NCI-H345 treated with DMSO at 0.1 percent for 48 hours (cell line): Measurements from ENCODE around the gene HS3ST2.
"Not testable (repeated sequence)": the region's sequence is repeated elsewhere in the genome, so short reads cannot be mapped to it uniquely, and the experiment has no call there.

ENCODE experiments used
- DNase-seq: peaks from one replicate; lab custom pipeline; 2025; ENCODE audit not compliant: unreplicated experiment; lab: John Stamatoyannopoulos, UW

Gene HS3ST2

GRCh38 chr16:22929461-22929860 is 115.5 kb downstream of the HS3ST2 start:
- no peak for DNase-seq

- DNase-seq, result no peak
These were observed 118.2 kb downstream of the HS3ST2 start for GRCh38 chr16:22932032-22932771.

GRCh38 chr16:22933173-22933572 is 119.2 kb downstream of the HS3ST2 start:
- no peak for DNase-seq

GRCh38 chr16:22934786-22935185 is 120.8 kb downstream of the HS3ST2 start:
- DNase-seq, result no peak

- DNase-seq, result no peak
These were observed 123.2 kb downstream of the HS3ST2 start for GRCh38 chr16:22937169-22937568.

GRCh38 chr16:22938647-22939046 is 124.7 kb downstream of the HS3ST2 start:
- DNase-seq, result no peak

- not testable (repeated sequence) for DNase-seq
These were observed 125.9 kb downstream of the HS3ST2 start for GRCh38 chr16:22939744-22940363.

- no peak for DNase-seq
These were observed 128.1 kb downstream of the HS3ST2 start for GRCh38 chr16:22941970-22942501.

GRCh38 chr16:22942811-22943210 is 128.8 kb downstream of the HS3ST2 start:
- DNase-seq, result no peak

- no peak for DNase-seq
These were observed 131.4 kb downstream of the HS3ST2 start for GRCh38 chr16:22945361-22945760.

- DNase-seq, result no peak
These were observed 132.5 kb downstream of the HS3ST2 start for GRCh38 chr16:22946433-22946832.

- no peak for DNase-seq
These were observed 134.2 kb downstream of the HS3ST2 start for GRCh38 chr16:22948058-22948602.

GRCh38 chr16:22948603-22949368 is 134.8 kb downstream of the HS3ST2 start:
- DNase-seq, result no peak

GRCh38 chr16:22955461-22956070 is 141.6 kb downstream of the HS3ST2 start:
- no peak for DNase-seq

GRCh38 chr16:22961206-22961605 is 147.2 kb downstream of the HS3ST2 start:
- DNase-seq, result no peak

- DNase-seq, result no peak
These were observed 148.9 kb downstream of the HS3ST2 start for GRCh38 chr16:22962905-22963304.
